PC-3 (cell line): ENCODE measurements around the gene NSFL1C. TPM values are rescaled to one million over a fixed set of nuclear protein-coding genes. Genes with fewer than 3 reads are reported as not detected.

ENCODE experiments used
- ATAC-seq: fragments of 200-7000 bp; cut with Tn5 transposase; 2 replicates; pipeline ENCODE4 v1.9.1; 2020; ENCODE audit warnings: mild to moderate bottlenecking, moderate library complexity
- BruUV-seq: library from RNA; stranded (reverse); fragments of 400-500 nt; replicated peaks from 2 replicates; lab custom pipeline; 2021; lab: Mats Ljungman, UMichigan
- CTCF ChIA-PET: fragments of 300-600 bp; sonication (Branson Sonifier 250); formaldehyde crosslinking; loops from one replicate; lab custom pipeline; 2022; ENCODE audit warnings: antibody characterized with exemption; lab: Charles Lee
- POLR2A ChIA-PET: fragments of 300-600 bp; sonication (Branson Sonifier 250); formaldehyde crosslinking; loops from one replicate; lab custom pipeline; 2022; ENCODE audit warnings: antibody characterized with exemption; ENCODE audit not compliant: unreplicated experiment; lab: Charles Lee
- DNase-seq: peaks from one replicate; pipeline ENCODE4 v3.0.0-alpha.2; 2015
- H2AFZ ChIP-seq: fragments of 300-600 bp; sonication (generic); 2 replicates; pipeline ENCODE4 v1.6.0; 2016; ENCODE audit warnings: antibody characterized with exemption, low read length
- H3F3A ChIP-seq: fragments of 300-600 bp; sonication (generic); one replicate; pipeline ENCODE4 v1.6.0; 2017; ENCODE audit warnings: antibody characterized with exemption, low read length, control low read depth, mild to moderate bottlenecking; ENCODE audit not compliant: unreplicated experiment
- H3K27ac ChIP-seq: fragments of 300-600 bp; sonication (generic); 2 replicates; pipeline ENCODE4 v1.5.1; 2016; ENCODE audit warnings: mild to moderate bottlenecking, low read length
- H3K27me3 ChIP-seq: fragments of 300-600 bp; sonication (generic); 2 replicates; pipeline ENCODE4 v1.6.1; 2016; ENCODE audit warnings: low read length, mixed read lengths
- H3K36me3 ChIP-seq: fragments of 300-600 bp; sonication (generic); 2 replicates; pipeline ENCODE4 v1.6.1; 2016; ENCODE audit warnings: low read depth, mixed run types, low read length, mixed read lengths
- H3K4me1 ChIP-seq: fragments of 300-600 bp; sonication (generic); 2 replicates; pipeline ENCODE4 v1.5.1; 2016; ENCODE audit warnings: low read length; ENCODE audit not compliant: insufficient read depth
- H3K4me2 ChIP-seq: fragments of 300-600 bp; sonication (generic); 2 replicates; pipeline ENCODE4 v1.6.0; 2016; ENCODE audit warnings: low read length
- H3K4me3 ChIP-seq: fragments of 300-600 bp; sonication (generic); 2 replicates; pipeline ENCODE4 v1.5.1; 2016; ENCODE audit warnings: mild to moderate bottlenecking, low read length, mixed read lengths
- H3K79me2 ChIP-seq: fragments of 300-600 bp; sonication (generic); 2 replicates; pipeline ENCODE4 v1.6.1; 2017; ENCODE audit warnings: low read length, mixed read lengths
- H3K9ac ChIP-seq: fragments of 300-600 bp; sonication (generic); 2 replicates; pipeline ENCODE4 v1.6.0; 2016; ENCODE audit warnings: mild to moderate bottlenecking, low read length
- H3K9me2 ChIP-seq: fragments of 300-600 bp; sonication (generic); replicated peaks from 2 replicates; pipeline ENCODE4 v1.6.1; 2016; ENCODE audit warnings: mixed run types, low read length, mixed read lengths
- H3K9me3 ChIP-seq: fragments of 300-600 bp; sonication (generic); 2 replicates; pipeline ENCODE4 v1.6.1; 2016; ENCODE audit warnings: low read length, mixed read lengths
- H4K20me1 ChIP-seq: fragments of 300-600 bp; sonication (generic); 2 replicates; pipeline ENCODE4 v1.6.1; 2016; ENCODE audit warnings: low read length, mixed read lengths
- EZH2 ChIP-seq: fragments of 300-600 bp; sonication (generic); IDR thresholded peaks from one replicate; pipeline ENCODE4 v1.6.1; 2017; ENCODE audit warnings: antibody characterized with exemption, mild to moderate bottlenecking, low read length; ENCODE audit not compliant: unreplicated experiment
- EZH2phosphoT487 ChIP-seq: fragments of 300-600 bp; sonication (generic); IDR thresholded peaks from 2 replicates; pipeline ENCODE4 v1.6.1; 2018; ENCODE audit warnings: mild to moderate bottlenecking, antibody characterized with exemption, low read length, borderline replicate concordance
- intact Hi-C: fragments of 100-400 bp; cut with micrococcal nuclease; formaldehyde crosslinking; loops from 2 replicates; pipeline ENCODE4 v1.9.0; 2023
- total RNA-seq: library from RNA; depleted of rRNA; stranded (reverse); fragments of >200 nt; gene quantifications from 2 replicates; pipeline ENCODE4 v1.2.3, GENCODE V29; 2014
- TF ChIP-seq, protein P1 (sequence below): fragments of 300-600 bp; sonication (generic); conservative IDR thresholded peaks from 2 replicates; pipeline ENCODE4 v1.5.1; 2017; ENCODE audit warnings: antibody characterized with exemption, low read depth, mild to moderate bottlenecking, low read length

Gene NSFL1C
- total RNA-seq, 1 experiment from 2014 or later = 170 TPM

DNA sequence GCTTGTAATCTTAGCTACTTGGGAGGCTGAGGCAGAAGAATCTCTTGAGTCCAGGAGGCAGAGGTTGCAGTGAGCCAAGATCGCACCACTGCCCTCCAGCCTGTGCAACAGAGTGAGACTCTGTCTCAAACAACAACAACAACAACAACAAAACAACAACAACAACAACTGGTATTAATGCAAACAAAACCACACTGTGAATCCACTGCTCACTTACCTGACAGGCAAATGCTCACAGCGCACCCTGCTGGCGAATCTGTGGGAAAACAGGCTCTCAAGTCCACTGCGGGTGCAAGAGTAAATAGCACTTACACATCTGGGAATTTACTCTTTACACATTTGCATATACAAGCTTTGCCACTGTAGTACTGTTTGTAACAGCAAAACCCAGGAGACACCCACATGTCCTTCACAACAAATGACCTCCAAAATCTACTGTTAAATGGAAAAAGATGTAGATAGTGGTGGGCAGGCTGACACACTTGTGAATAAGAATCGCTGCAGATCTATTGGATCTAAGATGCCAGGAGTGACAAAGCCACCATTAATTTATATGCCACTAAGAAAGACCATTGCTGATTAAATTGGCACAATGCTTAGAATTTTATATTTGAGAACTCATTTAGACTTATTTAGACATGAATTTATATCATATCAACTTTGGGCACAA, 29.3 kb downstream of the NSFL1C start:
- ATAC-seq (peak; percentile 69), DNase-seq (peak; percentile 86)
- peaks cover 9% of the 10 kb centered on the region for H3K36me3 ChIP-seq
- no peak overlapping the region for H2AFZ ChIP-seq
- H3F3A ChIP-seq = peaks cover 9% of the 10 kb centered on the region
- no peak overlapping the region for H3K4me2 ChIP-seq
- no peaks in the 10 kb centered on the region for H3K79me2 ChIP-seq
- H3K9me3 ChIP-seq = no peaks in the 10 kb centered on the region
- POLR2A ChIA-PET = interaction anchor here (0.6 kb wide), 1 partner anchor 29 kb away, joined by 3 read pairs; no protein-coding TSS in a partner anchor
- H3K9ac ChIP-seq = no peak overlapping the region
- H3K27ac ChIP-seq = no peak overlapping the region
- H3K4me3 ChIP-seq = no peak overlapping the region
- CTCF ChIA-PET = interaction anchor here (0.6 to 1.0 kb wide), 7 partner anchors 37 to 211 kb away, joined by 3 to 12 read pairs (median 4); partner anchors contain the start of genes FKBP1A and RAD21L1
- H3K9me2 ChIP-seq = no peaks in the 10 kb centered on the region
- peaks cover 12% of the 10 kb centered on the region for H3K4me1 ChIP-seq
- H4K20me1 ChIP-seq = no peaks in the 10 kb centered on the region
- no TSS peak for BruUV-seq
- intact Hi-C loops = loop anchor here (1.0 to 5.0 kb wide), 5 partner anchors 33 to 124 kb away; partner anchors contain the start of gene SDCBP2
- TF ChIP-seq, protein P1, sequence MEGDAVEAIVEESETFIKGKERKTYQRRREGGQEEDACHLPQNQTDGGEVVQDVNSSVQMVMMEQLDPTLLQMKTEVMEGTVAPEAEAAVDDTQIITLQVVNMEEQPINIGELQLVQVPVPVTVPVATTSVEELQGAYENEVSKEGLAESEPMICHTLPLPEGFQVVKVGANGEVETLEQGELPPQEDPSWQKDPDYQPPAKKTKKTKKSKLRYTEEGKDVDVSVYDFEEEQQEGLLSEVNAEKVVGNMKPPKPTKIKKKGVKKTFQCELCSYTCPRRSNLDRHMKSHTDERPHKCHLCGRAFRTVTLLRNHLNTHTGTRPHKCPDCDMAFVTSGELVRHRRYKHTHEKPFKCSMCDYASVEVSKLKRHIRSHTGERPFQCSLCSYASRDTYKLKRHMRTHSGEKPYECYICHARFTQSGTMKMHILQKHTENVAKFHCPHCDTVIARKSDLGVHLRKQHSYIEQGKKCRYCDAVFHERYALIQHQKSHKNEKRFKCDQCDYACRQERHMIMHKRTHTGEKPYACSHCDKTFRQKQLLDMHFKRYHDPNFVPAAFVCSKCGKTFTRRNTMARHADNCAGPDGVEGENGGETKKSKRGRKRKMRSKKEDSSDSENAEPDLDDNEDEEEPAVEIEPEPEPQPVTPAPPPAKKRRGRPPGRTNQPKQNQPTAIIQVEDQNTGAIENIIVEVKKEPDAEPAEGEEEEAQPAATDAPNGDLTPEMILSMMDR = peak; percentile 96
- TF ChIP-seq EZH2phosphoT487 = no peak
- TF ChIP-seq EZH2 = no peak
- no peaks in the 10 kb centered on the region for H3K27me3 ChIP-seq

DNA sequence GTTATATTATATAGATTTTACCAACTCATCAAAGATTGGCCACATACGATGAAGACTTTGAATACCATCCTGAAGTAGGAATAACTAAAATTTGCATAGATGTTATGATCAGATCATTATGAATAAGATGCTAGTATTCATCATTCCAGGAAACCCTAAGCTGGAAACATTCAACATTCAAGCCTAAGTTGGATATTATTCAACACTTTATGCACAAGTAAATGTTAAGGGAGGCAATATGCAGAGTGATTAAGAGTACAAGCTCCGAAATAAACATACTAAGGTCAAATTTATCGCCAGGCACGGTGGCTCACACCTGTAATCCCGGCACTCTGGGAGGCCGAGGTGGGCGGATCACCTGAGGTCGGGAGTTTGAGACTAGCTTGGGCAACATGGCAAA, 30.4 kb downstream of the NSFL1C start:
- Histone ChIP-seq H3K27ac (no peak overlapping the region), H3K79me2 (no peaks in the 10 kb centered on the region), H3K9me2 (no peaks in the 10 kb centered on the region), H3F3A (peaks cover 9% of the 10 kb centered on the region), H3K4me1 (peaks cover 12% of the 10 kb centered on the region), H3K27me3 (no peaks in the 10 kb centered on the region), H3K9ac (no peak overlapping the region), H3K9me3 (no peaks in the 10 kb centered on the region), H2AFZ (no peak overlapping the region), H4K20me1 (no peaks in the 10 kb centered on the region), H3K36me3 (no peaks in the 10 kb centered on the region; the same call in 1 of the 2 replicates), H3K4me3 (no peak overlapping the region), H3K4me2 (no peak overlapping the region)
- no peak for ATAC-seq
- no peak for DNase-seq
- intact Hi-C loops = loop anchor here (2.0 to 5.0 kb wide), 2 partner anchors 35 to 109 kb away; partner anchors contain the start of gene SDCBP2
- POLR2A ChIA-PET = no interaction called here
- TF ChIP-seq, protein P1 = no peak
- TF ChIP-seq EZH2 = no peak
- TF ChIP-seq EZH2phosphoT487 = no peak
- CTCF ChIA-PET = interaction anchor here (1.3 to 1.7 kb wide), 2 partner anchors 37 to 52 kb away, joined by 3 read pairs; no protein-coding TSS in a partner anchor
- BruUV-seq = no TSS peak

DNA sequence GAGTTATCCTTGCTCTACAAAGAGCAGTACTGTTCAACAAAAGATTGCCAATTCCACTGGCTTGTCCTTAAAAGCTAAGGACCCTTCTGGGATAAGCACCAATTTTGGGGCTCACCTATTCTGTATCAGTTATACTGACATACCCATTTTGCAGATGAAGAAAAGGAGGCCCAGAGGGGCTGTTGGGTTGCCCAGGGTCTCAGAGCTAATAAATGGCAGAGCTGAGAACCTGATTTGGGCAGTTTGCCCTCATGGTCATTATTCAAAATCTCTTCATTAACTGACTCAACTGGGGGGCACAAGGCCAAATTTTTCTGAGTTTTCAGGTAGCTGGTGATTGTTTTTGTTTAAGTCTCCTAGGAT, 31.3 kb downstream of the NSFL1C start:
- intact Hi-C loops = loop anchor here (5.0 kb wide), 1 partner anchor 108 kb away; the partner anchor contains the start of gene SDCBP2
- POLR2A ChIA-PET = interaction anchor here (0.6 kb wide), 1 partner anchor 44 kb away, joined by 20 read pairs; no protein-coding TSS in a partner anchor

More for the DNA sequence above, 31.3 kb downstream of the NSFL1C start:
- Histone ChIP-seq H3K27me3 (no peaks in the 10 kb centered on the region), H3K27ac (no peak overlapping the region), H3F3A (peaks cover 9% of the 10 kb centered on the region), H3K9me3 (no peaks in the 10 kb centered on the region), H3K4me1 (peaks cover 12% of the 10 kb centered on the region), H3K9me2 (no peaks in the 10 kb centered on the region), H3K36me3 (no peaks in the 10 kb centered on the region), H3K9ac (no peak overlapping the region), H2AFZ (no peak overlapping the region), H3K4me3 (no peak overlapping the region), H4K20me1 (no peaks in the 10 kb centered on the region), H3K79me2 (no peaks in the 10 kb centered on the region), H3K4me2 (no peak overlapping the region)
- CTCF ChIA-PET = interaction anchor here (1.3 to 1.7 kb wide), 2 partner anchors 36 to 52 kb away, joined by 3 read pairs; no protein-coding TSS in a partner anchor
- TF ChIP-seq EZH2phosphoT487 (no peak), EZH2 (no peak)
- TF ChIP-seq, protein P1 = no peak
- DNase-seq = no peak
- BruUV-seq = no TSS peak
- no peak for ATAC-seq
